Adipocyte (in vitro differentiated cells): ENCODE measurements around the gene TMOD3.
A peak's percentile ranks its signal among the peaks of the same experiment; 100 is the strongest.

Experiments used
- DNase-seq: peaks from one replicate; pipeline ENCODE4 v3.0.0-alpha.2; 2015; ENCODE audit warnings: low read depth
- H3K27me3 ChIP-seq: replicated peaks from 2 replicates; pipeline ENCODE4 v1.7.0; 2013; ENCODE audit warnings: mild to moderate bottlenecking, low read length, moderate library complexity; ENCODE audit not compliant: control insufficient read depth, insufficient read depth
- H3K36me3 ChIP-seq: 2 replicates; pipeline ENCODE4 v1.7.0; 2013; ENCODE audit warnings: low read length, mild to moderate bottlenecking, moderate library complexity; ENCODE audit not compliant: control insufficient read depth, insufficient read depth, severe bottlenecking
- H3K4me1 ChIP-seq: 2 replicates; pipeline ENCODE4 v1.7.0; 2013; ENCODE audit warnings: mild to moderate bottlenecking, low read length, moderate library complexity; ENCODE audit not compliant: control insufficient read depth, insufficient read depth
- H3K4me3 ChIP-seq: 2 replicates; pipeline ENCODE4 v1.7.0; 2013; ENCODE audit warnings: mild to moderate bottlenecking, low read length, moderate library complexity
- H3K9ac ChIP-seq: 2 replicates; pipeline ENCODE4 v1.7.0; 2013; ENCODE audit warnings: mild to moderate bottlenecking, low read length, moderate library complexity
- H3K9me3 ChIP-seq: 2 replicates; pipeline ENCODE4 v1.7.0; 2013; ENCODE audit warnings: mild to moderate bottlenecking, low read length, moderate library complexity; ENCODE audit not compliant: control insufficient read depth

The TMOD3 gene

DNA sequence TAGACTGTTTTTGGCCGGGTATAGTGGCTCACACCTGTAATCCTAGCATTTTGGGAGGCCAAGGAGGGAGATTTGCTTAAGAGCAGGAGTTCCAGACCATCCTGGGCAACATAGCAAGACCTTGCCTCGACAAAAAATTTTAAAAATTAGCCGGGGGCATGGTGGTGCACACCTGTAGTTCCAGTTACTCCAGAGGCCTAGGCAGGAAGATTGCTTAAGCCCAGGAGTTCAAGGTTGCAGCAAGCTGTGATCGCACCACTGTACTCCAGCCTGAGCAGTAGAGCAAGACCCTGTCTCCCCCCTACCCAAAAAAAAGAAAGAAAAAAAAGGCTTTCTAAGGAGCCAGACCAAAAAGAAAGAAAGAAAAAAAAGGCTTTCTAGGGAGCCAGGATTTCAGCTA lies 36.7 kb downstream of the TMOD3 start:
- Histone ChIP-seq H3K4me3 (no peak overlapping the region), H3K27me3 (no peaks in the 10 kb centered on the region), H3K4me1 (peaks cover 33% of the 10 kb centered on the region), H3K9me3 (peaks cover 2% of the 10 kb centered on the region), H3K36me3 (peaks cover 26% of the 10 kb centered on the region), H3K9ac (no peak overlapping the region)
- DNase-seq: no peak

GRCh38 chr15:51866751-51867150 lies 37.3 kb downstream of the TMOD3 start:
- H3K4me3 ChIP-seq: no peak overlapping the region
- no peak for DNase-seq
- H3K9me3 ChIP-seq: peaks cover 2% of the 10 kb centered on the region
- H3K27me3 ChIP-seq: no peaks in the 10 kb centered on the region
- no peak overlapping the region for H3K9ac ChIP-seq
- H3K4me1 ChIP-seq: peaks cover 33% of the 10 kb centered on the region
- H3K36me3 ChIP-seq: peaks cover 30% of the 10 kb centered on the region

DNA sequence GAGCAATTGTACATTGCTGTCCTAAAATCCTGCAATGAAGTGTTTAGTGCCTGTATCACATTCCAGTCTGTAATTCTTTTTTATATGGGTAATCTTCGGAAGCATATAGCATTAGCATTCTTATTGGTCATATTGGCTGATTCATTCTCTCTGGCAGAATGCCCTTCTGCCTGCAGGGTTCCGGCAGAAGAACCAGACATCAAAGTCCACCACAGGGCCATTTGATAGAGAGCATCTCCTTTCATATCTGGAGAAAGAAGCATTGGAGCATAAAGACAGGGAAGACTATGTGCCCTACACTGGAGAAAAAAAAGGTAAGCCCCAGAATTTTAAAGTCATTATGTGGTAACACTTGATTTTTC lies 39.6 kb downstream of the TMOD3 start:
- Histone ChIP-seq H3K4me3 (no peak overlapping the region), H3K27me3 (no peaks in the 10 kb centered on the region), H3K36me3 (peaks cover 30% of the 10 kb centered on the region), H3K9ac (no peak overlapping the region), H3K4me1 (peaks cover 33% of the 10 kb centered on the region), H3K9me3 (peaks cover 2% of the 10 kb centered on the region)
- peak; percentile 80 for DNase-seq

- no peaks in the 10 kb centered on the region for H3K27me3 ChIP-seq
- H3K4me1 ChIP-seq: peaks cover 36% of the 10 kb centered on the region
- H3K36me3 ChIP-seq: peaks cover 26% of the 10 kb centered on the region
- no peak overlapping the region for H3K9ac ChIP-seq
- no peak for DNase-seq
- no peak overlapping the region for H3K4me3 ChIP-seq
- H3K9me3 ChIP-seq: peaks cover 2% of the 10 kb centered on the region
Measured at GRCh38 chr15:51870774-51871173, 41.3 kb downstream of the TMOD3 start.

- peak; percentile 96 for DNase-seq
- peak overlapping the region; percentile 35 for H3K9ac ChIP-seq
- peaks cover 38% of the 10 kb centered on the region for H3K4me1 ChIP-seq
- peaks cover 26% of the 10 kb centered on the region for H3K36me3 ChIP-seq
- H3K9me3 ChIP-seq: peaks cover 2% of the 10 kb centered on the region
- H3K27me3 ChIP-seq: no peaks in the 10 kb centered on the region
- H3K4me3 ChIP-seq: peak overlapping the region; percentile 38
Measured at GRCh38 chr15:51874751-51875644, 45.5 kb downstream of the TMOD3 start.

GRCh38 chr15:51876169-51876568 lies 46.7 kb downstream of the TMOD3 start:
- Histone ChIP-seq H3K9me3 (no peaks in the 10 kb centered on the region), H3K4me1 (peaks cover 45% of the 10 kb centered on the region), H3K4me3 (no peak overlapping the region), H3K36me3 (peaks cover 16% of the 10 kb centered on the region), H3K9ac (no peak overlapping the region), H3K27me3 (no peaks in the 10 kb centered on the region)
- no peak for DNase-seq

DNA sequence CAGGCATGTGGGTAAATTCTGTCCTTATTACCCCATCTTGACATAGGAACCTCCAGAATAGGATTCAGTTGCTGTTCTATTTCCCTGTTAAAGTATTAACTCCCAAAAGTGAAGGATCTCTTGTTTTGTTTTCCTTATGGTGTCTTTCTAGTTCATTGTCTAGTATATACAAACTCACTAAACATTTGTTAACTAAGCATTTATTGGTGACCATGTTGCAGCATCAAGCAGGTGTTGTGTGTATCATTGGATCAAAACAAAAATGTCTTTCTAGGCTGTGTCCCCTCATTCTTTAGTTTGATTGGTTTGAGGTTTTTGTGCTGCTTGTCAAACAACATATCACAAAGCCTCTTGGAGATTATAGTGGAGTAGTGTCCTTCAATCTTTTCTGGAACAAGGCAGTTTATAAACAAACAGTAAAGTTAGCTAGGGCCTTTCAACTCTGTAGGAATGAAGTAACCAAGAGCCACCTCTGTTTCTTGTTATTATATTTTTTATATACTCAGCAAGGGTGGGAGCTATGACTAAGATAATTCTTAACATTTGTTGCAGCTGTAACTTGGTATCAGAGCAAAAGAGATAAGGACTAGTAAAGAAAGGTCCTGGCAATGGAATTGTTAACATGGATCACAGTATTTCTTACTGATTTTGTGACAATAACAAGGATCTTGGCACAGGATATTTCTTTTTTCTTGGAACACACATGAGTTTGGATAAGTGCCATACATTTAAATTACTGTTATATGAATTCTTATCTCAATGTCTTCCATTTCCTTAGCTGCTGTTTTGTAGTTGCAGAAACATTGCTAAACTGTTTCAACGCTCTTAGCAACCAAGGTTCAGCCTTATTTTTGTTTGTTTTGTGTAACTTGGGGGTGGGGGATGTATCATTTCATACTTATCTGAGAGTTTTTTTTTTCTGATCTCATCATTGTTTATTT lies 49.3 kb downstream of the TMOD3 start:
- peaks cover 57% of the 10 kb centered on the region for H3K4me1 ChIP-seq
- no peaks in the 10 kb centered on the region for H3K9me3 ChIP-seq
- no peaks in the 10 kb centered on the region for H3K36me3 ChIP-seq
- peak; percentile 83 for DNase-seq
- no peak overlapping the region for H3K9ac ChIP-seq
- H3K27me3 ChIP-seq: no peaks in the 10 kb centered on the region
- H3K4me3 ChIP-seq: no peak overlapping the region

GRCh38 chr15:51879555-51879954 lies 50.1 kb downstream of the TMOD3 start:
- H3K9ac ChIP-seq: no peak overlapping the region
- no peaks in the 10 kb centered on the region for H3K27me3 ChIP-seq
- no peak overlapping the region for H3K4me3 ChIP-seq
- H3K4me1 ChIP-seq: peaks cover 61% of the 10 kb centered on the region
- no peaks in the 10 kb centered on the region for H3K36me3 ChIP-seq
- DNase-seq: peak; percentile 51
- H3K9me3 ChIP-seq: no peaks in the 10 kb centered on the region

DNA sequence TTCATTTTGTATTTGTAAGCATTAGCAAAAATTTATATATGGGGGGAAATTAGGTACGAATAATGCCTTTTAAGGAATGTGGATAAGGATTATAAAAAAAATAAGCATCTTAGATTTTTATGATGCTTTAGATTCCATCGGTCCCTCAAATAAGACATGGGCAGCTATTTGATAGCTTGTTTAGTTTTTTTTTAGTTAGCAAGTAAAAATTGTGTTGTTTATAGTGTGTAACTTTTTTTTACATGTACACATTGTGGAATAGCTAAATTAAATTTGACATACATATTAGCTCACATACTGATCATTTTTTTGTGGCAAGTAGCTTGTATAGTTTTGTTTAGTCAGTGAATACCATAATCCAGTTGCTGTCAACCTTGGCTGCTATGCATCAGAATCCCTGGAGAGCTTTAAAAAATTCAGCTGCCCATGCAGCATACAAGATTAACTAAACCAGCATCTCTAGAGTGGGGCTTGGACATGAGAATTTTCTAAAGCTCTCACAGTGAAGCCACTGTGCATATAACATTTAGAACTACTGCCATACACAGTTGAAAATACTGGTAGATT lies 53.9 kb downstream of the TMOD3 start:
- Histone ChIP-seq H3K4me3 (no peak overlapping the region), H3K9me3 (no peaks in the 10 kb centered on the region), H3K36me3 (no peaks in the 10 kb centered on the region), H3K4me1 (peaks cover 53% of the 10 kb centered on the region), H3K9ac (no peak overlapping the region), H3K27me3 (no peaks in the 10 kb centered on the region)
- peak; percentile 83 for DNase-seq

GRCh38 chr15:51884041-51884440 lies 54.6 kb downstream of the TMOD3 start:
- Histone ChIP-seq H3K9ac (no peak overlapping the region), H3K27me3 (no peaks in the 10 kb centered on the region), H3K9me3 (no peaks in the 10 kb centered on the region), H3K4me3 (no peak overlapping the region), H3K4me1 (peaks cover 47% of the 10 kb centered on the region), H3K36me3 (no peaks in the 10 kb centered on the region)
- no peak for DNase-seq
